Epithelial cell of esophagus (primary cell): Measurements from ENCODE around the gene GRIPAP1.

Source experiments
- DNase-seq: peaks from one replicate; pipeline ENCODE4 v3.0.0; 2010; ENCODE audit warnings: low read depth
- H3K4me3 ChIP-seq: 2 replicates; pipeline ENCODE4 v1.5.1; 2011; ENCODE audit warnings: mild to moderate bottlenecking, low read length, control low read depth
- TF ChIP-seq, protein P1 (sequence below): IDR thresholded peaks from 2 replicates; pipeline ENCODE4 v1.5.1; 2011; ENCODE audit warnings: low read depth, mild to moderate bottlenecking, low read length, control low read depth, inconsistent platforms; ENCODE audit not compliant: insufficient read depth; ENCODE audit errors: missing control alignments

The GRIPAP1 gene

DNA sequence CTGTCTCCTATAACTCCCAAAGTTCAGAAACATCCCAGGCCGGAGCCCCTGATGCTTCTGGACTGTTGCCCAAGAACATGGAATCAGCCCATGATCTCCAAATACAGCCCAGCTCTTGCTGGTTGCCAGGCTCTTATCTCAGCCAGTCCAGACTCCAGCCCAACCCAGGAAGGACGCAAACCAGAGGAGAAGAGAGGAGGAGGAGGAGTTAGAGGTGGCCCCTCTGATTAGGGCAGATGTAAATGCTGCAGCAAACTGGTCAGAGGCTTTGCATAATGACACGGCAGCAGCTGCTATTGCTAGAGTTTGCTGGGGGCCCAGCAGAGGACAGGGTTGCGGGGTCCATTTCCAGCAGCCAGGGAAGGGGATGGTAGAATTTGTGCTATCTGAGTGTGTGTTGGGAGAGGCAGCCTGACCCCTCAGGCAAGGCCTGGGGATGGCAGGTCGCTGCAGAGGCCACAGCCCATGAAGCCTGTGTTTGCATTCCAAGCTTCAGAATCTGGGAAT, 40.4 kb downstream of the GRIPAP1 start:
- no peak overlapping the region for H3K4me3 ChIP-seq
- no peak for DNase-seq
- TF ChIP-seq, protein P1, sequence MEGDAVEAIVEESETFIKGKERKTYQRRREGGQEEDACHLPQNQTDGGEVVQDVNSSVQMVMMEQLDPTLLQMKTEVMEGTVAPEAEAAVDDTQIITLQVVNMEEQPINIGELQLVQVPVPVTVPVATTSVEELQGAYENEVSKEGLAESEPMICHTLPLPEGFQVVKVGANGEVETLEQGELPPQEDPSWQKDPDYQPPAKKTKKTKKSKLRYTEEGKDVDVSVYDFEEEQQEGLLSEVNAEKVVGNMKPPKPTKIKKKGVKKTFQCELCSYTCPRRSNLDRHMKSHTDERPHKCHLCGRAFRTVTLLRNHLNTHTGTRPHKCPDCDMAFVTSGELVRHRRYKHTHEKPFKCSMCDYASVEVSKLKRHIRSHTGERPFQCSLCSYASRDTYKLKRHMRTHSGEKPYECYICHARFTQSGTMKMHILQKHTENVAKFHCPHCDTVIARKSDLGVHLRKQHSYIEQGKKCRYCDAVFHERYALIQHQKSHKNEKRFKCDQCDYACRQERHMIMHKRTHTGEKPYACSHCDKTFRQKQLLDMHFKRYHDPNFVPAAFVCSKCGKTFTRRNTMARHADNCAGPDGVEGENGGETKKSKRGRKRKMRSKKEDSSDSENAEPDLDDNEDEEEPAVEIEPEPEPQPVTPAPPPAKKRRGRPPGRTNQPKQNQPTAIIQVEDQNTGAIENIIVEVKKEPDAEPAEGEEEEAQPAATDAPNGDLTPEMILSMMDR, result no peak

DNA sequence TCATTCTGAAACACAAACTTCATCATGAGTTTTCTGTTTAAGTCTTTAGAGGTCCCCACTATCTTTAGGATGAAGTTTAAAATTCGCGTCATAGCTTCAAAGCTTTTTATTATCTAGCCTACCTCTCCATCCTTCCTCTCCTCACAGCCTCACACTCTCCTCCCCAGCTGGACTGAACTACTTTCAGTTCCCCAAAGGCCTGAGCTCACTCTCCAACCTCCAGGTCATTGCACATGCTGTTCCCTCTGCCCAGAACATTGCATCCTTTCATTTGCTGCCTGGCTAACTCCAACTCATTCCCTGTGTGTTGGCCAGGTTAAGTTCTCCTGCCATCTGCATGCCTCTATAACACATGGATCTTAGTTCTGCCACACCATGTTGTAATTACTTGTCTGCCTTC, 41.8 kb downstream of the GRIPAP1 start:
- no peak overlapping the region for H3K4me3 ChIP-seq
- DNase-seq, result no peak
- TF ChIP-seq, protein P1, result no peak

DNA sequence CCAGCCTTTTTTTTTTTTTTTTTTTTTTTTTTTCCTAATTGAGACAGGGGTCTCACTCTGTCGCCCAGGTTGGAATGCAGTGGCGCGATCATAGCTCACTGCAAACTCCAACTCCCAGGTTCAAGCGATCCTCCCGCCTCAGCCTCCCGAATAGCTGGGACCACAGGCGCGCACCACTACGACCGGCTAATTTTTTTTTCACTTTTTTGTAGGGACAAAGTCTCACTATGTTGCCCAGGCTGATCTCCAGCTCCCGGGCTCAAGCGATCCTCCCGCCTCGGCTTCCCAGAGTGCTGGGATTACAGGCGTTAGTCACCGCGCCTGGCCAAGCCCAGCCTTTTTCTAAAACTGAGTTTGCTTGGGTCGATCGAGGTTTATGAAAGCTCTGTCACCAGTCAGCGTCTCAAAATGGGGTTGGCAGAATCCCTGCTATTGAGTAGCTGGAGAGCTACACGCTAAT, 43.4 kb downstream of the GRIPAP1 start:
- peak overlapping the region; percentile 53 for H3K4me3 ChIP-seq
- TF ChIP-seq, protein P1, result no peak
- peak; percentile 60 for DNase-seq

DNA sequence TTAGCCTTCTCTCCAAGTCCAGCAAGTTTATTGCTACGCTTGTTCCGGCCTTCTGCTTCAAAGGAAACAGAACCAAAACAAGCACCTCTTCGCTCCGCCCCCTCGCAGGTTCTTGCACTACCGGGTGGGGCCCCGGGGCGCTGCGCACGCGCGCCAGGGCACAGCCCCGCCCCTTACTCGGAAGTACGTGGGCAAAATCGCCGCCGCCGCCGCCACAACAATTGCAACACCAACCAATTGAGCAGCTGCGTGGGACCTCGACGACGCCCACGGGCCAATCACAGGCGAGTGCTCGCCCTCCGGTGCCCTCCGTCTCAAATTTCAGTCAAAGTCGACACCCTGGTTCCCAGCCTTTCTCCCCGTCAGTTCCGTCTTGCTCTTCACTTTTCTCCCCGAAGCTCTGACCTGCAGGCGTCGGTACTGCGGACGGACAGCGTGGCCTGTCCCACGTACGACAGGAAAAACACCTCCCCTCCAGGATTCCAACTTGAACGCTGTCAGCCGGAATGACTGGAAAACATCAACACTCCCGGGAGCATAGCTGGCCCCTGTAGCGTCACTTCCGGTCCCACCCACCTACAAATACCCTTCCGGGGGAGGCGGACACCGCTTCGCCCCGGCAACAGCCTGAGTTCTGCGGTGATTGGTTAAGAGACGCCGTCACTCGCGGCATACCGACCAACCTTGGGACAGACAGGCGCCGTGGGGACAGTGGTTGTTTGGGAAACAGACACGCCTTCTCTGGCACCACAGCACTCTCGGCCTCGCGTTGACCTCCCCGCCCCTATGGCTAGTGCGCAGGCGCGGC, 44.0 kb downstream of the GRIPAP1 start:
- peak overlapping the region; percentile 65 for H3K4me3 ChIP-seq
- peak; percentile 97 for DNase-seq
- TF ChIP-seq, protein P1, result no peak

DNA sequence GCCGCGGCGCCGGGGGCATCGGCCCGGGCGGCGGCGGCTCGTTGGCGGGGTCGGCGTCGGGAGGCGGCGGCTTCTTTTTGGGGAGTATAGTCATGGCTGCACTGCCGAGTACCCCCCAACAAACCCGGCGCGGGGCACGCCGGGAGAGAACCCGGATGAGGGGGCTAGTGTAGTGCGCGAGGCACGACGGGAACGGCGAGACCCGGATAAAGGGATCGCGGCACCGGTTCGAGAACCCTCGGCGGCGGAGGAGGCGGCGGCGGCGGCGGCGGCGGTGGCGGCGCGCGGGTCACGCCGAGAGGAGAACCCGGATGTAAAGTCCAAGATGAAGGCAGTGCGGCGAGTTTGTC, 44.6 kb downstream of the GRIPAP1 start, which contains the start of gene OTUD5:
Gene OTUD5, minus strand, starts transcription at position 131 of the 350 bp plus-strand sequence. Its CDS starts 37 bp downstream, at position 94.
- peak within 1 kb of the TSS; percentile 65 for H3K4me3 ChIP-seq
- DNase-seq, result no peak
- TF ChIP-seq, protein P1, result no peak

DNA sequence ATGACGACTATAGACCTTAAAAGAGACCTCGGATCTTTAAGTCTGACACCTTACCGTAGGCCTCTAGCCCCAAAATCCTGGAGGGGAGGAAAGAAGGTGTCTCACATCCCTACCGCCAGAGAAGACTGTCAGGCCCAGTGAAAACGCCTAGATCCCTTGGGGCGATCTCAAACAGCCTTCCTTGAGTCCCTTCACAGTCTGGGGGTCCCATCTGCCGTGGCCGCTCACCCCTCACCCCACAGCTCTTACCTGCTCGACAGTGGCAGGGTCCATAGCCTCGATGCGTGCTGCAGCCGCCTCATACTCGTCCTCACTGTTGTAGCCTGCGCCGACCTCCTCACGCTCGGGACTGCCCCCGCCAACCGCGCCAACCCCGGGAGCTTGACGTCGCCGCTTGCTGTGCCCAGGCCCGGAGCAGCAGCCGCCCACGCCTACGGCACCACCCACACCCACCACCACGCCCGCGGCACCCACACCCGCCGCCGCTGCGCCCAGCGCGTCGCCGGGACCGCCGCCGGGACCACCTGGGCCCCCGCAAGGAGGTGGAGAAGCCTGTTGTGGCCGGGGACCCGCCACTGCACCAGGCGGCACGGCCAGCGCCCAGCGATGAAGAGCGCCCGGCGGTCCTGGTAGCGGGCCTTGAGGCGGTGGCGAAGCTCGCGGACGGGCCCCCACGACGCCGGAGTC, 45.2 kb downstream of the GRIPAP1 start:
- DNase-seq, result peak; percentile 16
- H3K4me3 ChIP-seq, result peak overlapping the region; percentile 62
- TF ChIP-seq, protein P1, result no peak
